GM10266 (cell line): Measurements from ENCODE around the gene SMAP2.

ENCODE experiments used
- DNase-seq: peaks from one replicate; pipeline ENCODE4 v3.0.0; 2012; ENCODE audit errors: extremely low spot score
- TF ChIP-seq, protein P1 (sequence below): IDR thresholded peaks from 2 replicates; pipeline ENCODE4 v1.5.1; 2012; ENCODE audit warnings: mild to moderate bottlenecking, low read depth; ENCODE audit not compliant: control insufficient read depth, insufficient read depth; ENCODE audit errors: missing control alignments

SMAP2 gene

DNA sequence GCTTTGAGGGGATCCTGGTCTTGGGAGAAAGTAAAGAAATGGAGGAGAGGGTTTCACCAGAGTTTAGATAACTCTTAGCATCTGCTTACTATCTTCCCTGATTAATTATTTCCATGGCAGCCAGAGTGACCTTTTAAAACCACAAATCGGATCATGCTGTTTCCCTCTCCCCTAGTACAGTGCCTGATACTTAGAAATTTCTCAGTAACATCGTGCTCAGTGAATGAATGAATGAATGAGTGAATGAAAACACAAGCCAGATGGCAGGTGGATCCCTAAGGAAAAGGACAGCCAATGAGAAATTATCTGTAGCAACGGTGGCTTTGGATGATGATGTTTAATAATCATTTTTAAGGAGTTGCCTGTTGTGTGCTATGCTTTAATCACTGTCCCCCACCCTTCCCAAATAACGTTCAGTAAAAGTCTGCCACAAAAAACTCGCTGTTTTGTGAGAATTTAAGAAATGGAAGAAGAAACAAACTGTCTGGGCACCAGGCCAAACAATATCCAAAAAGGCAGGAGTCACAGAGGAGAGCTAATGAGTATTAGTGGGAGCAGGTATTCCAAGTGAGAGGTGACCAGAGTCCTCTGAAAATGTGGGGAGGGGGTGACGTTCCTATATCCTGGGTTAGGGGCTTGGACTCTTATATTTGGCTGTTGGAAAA is 737 bp upstream of the SMAP2 start:
- DNase-seq = no peak
- TF ChIP-seq, protein P1, sequence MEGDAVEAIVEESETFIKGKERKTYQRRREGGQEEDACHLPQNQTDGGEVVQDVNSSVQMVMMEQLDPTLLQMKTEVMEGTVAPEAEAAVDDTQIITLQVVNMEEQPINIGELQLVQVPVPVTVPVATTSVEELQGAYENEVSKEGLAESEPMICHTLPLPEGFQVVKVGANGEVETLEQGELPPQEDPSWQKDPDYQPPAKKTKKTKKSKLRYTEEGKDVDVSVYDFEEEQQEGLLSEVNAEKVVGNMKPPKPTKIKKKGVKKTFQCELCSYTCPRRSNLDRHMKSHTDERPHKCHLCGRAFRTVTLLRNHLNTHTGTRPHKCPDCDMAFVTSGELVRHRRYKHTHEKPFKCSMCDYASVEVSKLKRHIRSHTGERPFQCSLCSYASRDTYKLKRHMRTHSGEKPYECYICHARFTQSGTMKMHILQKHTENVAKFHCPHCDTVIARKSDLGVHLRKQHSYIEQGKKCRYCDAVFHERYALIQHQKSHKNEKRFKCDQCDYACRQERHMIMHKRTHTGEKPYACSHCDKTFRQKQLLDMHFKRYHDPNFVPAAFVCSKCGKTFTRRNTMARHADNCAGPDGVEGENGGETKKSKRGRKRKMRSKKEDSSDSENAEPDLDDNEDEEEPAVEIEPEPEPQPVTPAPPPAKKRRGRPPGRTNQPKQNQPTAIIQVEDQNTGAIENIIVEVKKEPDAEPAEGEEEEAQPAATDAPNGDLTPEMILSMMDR = no peak

DNA sequence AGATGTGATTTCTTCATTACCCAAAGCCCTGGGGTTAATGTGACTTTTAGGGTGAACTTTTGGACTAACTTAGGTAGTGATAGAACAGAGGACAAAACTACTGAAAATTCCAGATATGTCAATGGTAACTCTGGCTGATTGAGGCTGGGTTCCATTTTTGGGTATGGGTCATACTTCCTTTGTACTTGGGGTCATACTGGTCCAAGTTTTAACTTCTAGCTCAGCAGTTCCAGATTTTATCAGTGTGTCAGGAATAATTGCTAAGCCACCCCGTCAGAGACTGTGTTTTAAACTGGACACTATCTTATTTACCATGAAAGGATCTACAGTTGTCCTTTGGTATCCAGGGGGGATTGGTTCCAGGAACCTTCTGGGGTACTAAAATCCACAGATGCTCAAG is 4.0 kb downstream of the SMAP2 start:
- no peak for DNase-seq
- TF ChIP-seq, protein P1 = no peak

DNA sequence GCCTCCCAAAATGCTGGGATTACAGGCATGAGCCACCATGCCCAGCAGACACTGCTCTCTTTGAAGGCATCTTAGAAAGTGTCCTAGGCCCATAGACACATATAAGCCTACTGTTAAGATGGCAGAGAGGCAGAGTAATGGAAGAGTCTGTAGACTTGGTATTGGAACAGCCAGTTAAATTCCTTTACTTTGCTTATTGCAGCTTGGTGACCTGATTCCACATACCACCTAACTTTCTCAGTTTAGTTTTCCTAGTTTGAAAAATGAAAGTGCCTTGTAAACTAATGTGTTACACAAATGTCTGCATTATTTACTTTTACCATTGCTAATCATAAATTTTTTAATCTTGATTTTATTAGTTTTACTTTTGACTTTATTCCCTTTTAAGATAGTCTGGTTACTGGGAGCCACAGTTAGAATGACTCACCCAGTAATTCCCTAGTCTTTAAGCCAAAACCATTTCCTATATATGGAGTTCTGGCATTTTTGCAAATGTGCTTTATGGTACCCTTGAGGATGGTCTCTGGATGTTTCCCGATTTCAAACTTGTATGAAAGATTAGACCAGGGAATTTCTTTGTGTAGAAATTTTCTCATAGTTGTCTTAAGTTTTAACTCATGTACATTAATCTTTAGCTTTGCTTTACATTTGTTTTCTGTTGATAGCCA is 6.4 kb downstream of the SMAP2 start:
- TF ChIP-seq, protein P1 = no peak
- no peak for DNase-seq

DNA sequence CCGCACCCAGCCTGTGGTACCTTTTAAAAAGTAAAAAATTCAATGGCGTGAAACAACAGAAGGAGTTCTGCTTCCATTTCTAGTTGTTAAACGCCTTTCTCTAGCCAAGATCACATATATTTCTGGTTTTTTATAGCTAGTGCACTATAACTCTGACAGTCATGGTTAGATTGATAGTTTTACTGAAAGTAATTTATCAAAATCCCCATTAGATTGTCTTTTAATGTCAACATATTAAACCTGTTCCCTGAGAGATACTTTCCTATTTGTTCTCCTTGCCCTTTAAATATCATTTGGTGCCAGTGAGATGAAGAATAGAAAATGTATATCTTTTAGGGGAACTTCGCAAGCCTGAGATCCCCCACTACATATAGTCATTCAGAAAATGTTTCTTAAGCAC is 7.3 kb downstream of the SMAP2 start:
- DNase-seq = no peak
- TF ChIP-seq, protein P1 = no peak

DNA sequence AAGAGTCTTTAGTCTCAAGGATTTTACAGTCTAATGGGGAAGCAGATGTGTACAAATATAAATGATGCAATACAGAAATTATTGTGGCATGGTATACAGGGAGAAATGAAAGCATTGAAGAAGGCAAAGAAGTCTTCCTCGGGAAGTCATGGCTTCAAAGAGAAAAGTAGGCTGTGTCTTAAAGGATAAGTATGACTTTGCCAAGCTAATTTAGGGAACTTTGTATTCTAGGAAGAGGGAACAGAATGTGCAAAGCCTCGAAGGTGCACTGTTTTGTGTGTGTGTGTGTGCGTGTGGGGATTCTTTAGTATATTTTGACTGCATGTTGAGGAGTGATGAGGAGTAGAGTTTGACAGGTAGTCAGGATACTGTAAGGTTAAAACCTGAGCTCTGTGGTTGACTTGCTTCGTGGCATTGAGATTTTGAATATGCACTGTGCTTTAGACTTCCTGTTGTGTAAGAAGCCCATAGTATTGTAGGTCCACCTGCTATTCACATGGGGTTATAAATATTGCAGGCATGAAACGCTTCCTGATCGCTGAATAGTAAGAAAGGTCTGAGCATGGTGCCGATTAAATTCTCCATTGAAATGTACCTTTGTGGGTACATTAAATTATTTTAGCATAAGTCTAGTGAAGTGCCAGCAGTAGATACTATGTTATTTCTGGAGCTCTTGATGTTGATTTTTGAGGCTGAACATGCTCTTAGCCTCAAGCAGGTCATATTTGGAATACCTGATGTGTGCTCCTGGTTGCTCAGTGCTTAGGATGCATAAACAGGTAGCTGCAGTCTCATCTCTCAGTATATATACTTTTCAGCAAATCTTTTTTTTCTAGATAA is 8.0 kb downstream of the SMAP2 start:
- TF ChIP-seq, protein P1 = no peak
- DNase-seq = no peak

DNA sequence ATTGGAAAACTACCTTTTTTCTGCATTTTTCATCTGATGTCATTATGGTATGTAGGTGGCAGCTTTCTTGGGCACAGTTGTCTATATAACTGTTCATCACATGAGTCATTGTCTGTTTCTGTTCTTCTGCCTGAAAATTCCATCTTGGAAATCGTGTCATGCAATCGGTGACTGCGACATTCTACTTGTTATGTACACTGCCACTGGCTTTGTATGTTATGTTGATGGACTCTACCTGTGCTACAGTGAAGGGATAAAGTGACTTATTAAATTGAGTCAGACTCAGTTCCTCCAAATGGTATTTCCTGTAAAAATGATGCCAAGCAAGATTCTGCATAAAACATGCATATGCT is 8.6 kb downstream of the SMAP2 start:
- TF ChIP-seq, protein P1 = no peak
- no peak for DNase-seq
